ENCODE results near the gene HSPB6.
"Not testable (repeated sequence)": the region's sequence is repeated elsewhere in the genome, so short reads cannot be mapped to it uniquely, and the experiment has no call there.

HSPB6 gene

DNA sequence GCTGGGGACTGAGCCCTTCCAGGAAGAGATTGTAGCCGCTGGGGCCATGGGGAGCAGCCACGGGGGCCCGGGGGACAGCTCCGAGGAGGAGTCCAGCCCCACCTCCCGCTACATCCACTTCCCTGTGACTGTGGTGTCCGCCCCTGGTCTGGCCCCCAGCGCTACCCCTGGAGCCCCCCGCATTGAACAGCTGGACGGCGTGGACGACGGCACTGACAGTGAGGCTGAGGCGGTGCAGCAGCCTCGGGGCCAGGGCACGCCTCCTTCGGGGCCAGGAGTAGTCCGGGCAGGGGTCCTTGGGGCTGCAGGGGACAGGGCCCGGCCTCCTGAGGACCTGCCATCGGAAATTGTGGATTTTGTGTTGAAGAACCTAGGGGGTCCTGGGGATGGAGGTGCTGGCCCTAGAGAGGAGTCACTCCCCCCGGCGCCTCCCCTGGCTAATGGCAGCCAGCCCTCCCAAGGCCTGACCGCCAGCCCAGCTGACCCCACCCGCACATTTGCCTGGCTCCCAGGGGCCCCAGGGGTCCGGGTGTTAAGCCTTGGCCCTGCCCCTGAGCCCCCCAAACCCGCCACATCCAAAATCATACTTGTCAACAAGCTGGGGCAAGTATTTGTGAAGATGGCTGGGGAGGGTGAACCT lies 24.2 kb downstream of the HSPB6 start:
- DNase-seq (ENCODE audit: low read depth in 2 of 3, low spot score in 2 of 3): no peak

DNA sequence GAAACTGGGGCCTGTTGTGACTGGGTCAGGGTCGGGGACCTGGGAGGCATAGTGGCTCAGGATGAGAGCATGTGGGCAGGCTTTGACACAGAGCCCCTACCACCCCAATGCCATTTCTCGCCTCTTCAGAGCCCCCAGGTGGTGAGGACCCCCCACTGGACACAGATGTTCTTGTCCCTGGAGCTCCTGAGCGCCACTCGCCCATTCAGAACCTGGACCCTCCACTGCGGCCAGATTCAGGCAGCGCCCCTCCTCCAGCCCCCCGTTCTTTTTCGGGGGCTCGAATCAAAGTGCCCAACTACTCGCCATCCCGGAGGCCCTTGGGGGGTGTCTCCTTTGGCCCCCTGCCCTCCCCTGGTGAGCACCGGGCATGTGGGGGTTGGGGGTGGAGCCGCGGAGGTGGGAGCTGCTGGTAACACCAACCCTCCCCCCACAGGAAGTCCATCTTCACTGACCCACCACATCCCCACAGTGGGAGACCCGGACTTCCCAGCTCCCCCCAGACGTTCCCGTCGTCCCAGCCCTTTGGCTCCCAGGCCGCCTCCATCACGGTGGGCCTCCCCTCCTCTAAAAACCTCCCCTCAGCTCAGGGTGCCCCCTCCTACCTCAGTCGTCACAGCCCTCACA lies 24.9 kb downstream of the HSPB6 start:
- no peak for DNase-seq (ENCODE audit: low read depth in 2 of 3, low spot score in 2 of 3)

DNA sequence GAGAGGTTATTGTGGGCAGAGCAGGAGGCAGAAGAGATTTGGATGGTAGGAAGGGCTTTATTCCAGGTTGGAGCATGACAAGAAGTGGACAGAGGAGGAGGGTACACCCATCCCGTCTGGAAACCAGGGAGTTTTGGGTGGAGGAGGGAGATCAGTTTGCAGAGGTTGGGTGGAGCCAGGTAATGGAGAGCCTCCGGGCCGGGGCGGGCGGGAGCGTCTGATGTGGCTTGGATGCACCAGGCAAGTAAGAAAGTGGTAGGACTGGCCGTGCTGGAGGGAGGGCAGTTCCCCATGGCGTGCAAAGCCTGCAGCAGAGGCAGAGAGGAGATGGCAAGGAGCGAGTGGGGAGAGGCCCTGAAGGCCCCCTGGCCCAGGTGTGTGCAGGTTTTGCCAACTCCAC lies 25.5 kb downstream of the HSPB6 start:
- DNase-seq (ENCODE audit: low read depth in 2 of 3, low spot score in 2 of 3): no peak

DNA sequence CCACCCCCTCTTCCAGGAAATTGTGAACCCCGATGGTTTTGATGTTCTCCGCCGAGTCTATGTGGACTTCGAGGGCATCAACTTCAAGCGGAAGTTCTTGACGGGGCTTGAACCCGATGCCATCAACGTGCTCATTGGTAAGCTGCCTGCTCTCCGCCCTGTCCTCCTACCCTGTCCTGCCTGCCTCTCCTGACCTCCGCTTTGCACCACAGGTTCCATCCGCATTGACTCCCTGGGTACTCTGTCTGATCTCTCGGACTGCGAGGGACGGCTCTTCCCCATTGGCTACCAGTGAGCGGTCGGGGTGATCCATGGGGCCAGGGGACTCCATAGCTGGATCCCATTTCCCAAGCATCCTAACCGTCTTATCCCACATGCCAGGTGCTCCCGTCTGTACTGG lies 26.5 kb downstream of the HSPB6 start:
- DNase-seq (ENCODE audit: low read depth in 2 of 3, low spot score in 2 of 3): no peak

DNA sequence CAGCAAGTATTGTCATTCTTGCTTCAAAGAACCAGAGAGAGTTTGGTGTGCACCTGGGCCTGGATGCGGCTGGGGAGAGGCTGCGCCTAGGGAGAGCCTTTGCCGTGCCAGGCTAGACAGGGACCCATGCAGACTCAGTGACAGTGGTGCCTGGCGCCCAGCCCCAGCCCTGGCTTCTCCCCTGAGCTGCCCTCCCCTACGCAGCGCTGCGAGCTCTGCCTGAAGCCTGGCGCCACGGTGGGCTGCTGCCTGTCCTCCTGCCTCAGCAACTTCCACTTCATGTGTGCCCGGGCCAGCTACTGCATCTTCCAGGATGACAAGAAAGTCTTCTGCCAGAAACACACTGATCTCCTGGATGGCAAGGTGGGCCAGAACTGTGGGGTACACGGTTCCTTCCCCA lies 27.1 kb downstream of the HSPB6 start:
- DNase-seq (ENCODE audit: low read depth in 2 of 3, low spot score in 2 of 3): no peak

DNA sequence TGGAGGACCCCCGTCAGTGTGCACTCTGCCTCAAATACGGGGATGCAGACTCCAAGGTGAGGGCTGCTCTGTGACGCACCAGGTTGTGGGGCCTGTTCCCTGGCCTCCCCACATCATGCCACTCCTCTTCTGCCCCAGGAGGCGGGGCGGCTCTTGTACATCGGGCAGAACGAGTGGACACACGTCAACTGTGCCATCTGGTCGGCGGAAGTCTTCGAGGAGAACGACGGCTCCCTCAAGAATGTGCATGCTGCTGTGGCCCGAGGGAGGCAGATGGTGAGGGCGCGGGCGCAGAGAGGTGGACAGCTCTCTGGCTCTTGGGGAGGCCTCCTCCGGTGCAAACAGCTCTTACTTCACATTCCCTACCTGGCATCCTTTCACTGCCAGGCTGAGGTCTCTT lies 27.8 kb downstream of the HSPB6 start:
- no peak for DNase-seq (ENCODE audit: low read depth in 2 of 3, low spot score in 2 of 3)

DNA sequence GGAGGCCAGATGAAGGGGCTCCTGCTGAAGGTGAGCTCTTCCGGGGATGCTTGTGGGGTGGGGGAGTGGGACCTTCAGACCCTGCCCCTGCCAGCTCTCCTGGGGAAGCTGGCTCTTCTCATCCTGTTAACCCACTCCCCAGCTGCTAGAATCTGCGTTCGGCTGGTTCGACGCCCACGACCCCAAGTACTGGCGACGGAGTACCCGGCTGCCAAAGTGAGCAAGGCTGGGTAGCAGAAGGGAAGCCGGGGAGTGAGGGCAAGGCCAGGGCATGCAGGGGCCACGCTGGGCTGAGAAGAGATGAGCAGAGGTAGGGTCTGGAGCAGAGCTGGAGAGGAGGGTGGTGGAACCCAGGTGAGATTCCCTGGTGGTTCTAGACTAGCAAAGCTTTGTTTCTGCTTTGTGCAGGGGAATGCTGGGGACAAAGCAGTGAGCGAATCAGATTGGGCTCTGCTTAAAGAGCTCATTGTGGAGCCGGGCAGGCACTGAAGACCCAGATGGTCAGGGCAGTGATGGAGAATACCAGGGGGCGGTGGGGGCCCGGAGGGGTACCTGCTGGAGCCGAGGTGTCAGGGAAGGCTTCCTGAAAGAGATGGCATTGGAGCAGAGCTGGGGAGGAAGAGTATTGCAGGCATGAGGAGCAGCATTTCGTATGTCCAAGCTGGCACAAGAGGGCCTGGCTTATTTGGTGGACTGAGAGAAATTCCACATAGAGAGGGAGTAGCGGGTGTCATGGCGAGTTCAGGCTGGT lies 28.7 kb downstream of the HSPB6 start:
- DNase-seq (ENCODE audit: low read depth in 2 of 3, low spot score in 2 of 3): no peak

DNA sequence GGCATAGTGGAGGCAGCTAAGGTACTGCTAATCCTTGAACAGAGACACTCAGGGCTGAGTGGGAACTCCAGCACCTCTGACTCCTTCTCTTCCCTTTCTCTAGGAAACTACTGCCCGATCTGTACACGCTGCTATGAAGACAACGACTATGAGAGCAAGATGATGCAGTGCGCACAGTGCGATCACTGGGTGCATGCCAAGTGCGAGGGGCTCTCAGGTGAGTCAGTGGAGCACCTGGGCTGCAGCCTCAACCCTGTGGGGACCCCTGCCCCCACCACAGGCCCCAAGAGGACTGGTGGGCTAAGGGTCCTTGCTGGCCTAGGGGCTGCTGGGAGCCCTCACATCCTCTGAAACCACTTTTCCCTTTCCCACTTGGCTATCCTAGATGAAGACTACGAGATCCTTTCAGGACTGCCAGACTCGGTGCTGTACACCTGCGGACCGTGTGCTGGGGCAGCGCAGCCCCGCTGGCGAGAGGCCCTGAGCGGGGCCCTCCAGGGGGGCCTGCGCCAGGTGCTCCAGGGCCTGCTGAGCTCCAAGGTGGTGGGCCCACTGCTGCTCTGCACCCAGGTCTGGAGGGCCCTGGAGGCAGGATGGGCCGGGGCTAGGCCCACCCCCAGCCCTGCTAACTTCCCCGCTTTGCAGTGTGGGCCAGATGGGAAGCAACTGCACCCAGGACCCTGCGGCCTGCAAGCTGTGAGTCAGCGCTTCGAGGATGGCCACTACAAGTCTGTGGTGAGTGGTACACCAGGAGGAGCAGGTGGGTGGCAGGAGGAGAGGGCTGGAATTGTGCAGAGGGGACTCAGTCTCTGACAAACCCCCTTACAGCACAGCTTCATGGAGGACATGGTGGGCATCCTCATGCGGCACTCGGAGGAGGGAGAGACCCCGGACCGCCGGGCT lies 29.5 kb downstream of the HSPB6 start:
- DNase-seq (ENCODE audit: low read depth in 2 of 3, low spot score in 2 of 3): no peak

DNA sequence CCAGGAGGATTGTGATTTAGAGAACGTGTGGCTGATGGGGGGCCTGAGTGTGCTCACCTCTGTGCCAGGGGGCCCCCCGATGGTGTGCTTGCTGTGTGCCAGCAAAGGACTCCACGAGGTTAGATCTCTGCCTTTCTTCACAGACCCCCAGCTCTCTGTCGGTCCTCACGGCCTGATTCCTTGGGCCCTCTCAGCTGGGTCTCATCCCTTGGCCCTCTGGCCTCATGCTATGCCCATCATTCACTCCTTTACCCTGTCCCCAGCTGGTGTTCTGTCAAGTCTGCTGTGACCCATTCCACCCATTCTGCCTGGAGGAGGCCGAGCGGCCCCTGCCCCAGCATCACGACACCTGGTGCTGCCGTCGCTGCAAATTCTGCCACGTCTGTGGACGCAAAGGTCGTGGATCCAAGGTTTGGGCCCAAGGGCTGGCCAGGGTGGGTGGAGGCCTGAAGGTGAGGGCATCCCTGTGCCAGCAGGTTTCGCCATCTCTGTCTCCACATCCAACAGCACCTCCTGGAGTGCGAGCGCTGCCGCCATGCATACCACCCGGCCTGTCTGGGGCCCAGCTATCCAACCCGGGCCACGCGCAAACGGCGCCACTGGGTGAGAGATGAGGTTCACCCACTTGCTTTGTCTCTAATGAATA lies 31.5 kb downstream of the HSPB6 start:
- DNase-seq (ENCODE audit: low read depth in 2 of 3, low spot score in 2 of 3): no peak

DNA sequence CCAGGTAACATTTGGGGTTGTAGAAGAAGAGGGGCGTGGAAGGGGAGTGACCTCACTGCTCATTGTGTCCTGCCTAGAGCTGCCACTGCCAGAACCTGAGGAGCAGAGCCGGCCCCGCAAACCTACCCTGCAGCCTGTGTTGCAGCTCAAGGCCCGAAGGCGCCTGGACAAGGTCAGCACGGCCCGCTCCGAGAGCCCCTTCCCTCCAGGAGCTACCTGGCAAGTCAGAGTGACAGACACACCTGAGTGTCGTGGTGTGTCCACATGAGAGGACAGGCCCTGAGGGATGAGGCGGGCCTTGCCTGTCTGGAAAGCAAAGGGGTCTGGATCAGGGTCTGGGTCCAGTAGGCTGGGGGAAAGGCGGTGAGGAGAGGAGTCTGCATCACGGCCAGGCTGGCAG lies 32.3 kb downstream of the HSPB6 start:
- no peak for DNase-seq (ENCODE audit: low read depth in 2 of 3, low spot score in 2 of 3)

DNA sequence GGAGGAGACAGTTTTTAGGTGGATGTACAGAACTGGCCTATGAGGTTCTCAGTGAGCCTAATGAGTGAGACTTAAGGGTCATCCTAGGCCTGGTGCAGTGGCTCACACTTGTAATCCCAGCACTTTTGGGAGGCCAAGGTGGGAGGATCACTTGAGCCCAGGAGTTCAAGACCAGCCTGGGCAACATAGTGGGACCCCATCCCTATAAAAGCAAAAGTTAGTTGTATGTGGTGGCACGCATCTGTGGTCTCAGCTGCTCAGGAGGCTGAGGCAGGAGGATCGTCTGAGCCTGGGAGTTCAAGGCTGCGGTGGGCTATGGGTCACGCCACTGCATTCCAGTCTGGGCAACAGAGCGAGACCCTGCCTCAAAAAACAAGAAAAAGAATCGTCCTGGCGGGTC lies 32.7 kb downstream of the HSPB6 start:
- not testable (repeated sequence) for DNase-seq (ENCODE audit: low read depth in 2 of 3, low spot score in 2 of 3)

DNA sequence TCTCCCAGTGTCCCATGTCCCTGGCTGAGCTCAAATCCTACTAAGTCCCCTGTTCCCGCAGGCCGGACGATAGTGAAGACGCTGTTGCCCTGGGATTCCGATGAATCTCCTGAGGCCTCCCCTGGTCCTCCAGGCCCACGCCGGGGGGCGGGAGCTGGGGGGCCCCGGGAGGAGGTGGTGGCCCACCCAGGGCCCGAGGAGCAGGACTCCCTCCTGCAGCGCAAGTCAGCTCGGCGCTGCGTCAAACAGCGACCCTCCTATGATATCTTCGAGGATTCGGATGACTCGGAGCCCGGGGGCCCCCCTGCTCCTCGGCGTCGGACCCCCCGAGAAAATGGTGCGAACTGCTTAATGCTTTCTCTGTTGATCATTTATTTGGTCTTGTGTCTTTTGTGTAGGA lies 33.2 kb downstream of the HSPB6 start:
- DNase-seq (ENCODE audit: low read depth in 2 of 3, low spot score in 2 of 3): no peak

DNA sequence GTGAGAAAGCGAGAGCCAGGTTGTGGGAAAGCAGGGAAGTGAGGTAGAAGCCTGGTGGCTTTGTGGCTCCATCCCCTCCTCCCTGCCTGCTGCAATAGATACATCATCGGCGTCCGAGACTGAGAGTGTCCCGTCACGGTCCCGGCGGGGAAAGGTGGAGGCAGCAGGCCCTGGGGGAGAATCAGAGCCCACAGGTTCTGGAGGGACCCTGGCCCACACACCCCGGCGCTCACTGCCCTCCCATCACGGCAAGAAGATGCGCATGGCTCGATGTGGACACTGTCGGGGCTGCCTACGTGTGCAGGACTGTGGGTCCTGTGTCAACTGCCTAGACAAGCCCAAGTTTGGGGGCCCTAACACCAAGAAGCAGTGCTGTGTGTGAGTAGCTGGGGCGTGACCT lies 33.9 kb downstream of the HSPB6 start:
- no peak for DNase-seq (ENCODE audit: low read depth in 2 of 3, low spot score in 2 of 3)

DNA sequence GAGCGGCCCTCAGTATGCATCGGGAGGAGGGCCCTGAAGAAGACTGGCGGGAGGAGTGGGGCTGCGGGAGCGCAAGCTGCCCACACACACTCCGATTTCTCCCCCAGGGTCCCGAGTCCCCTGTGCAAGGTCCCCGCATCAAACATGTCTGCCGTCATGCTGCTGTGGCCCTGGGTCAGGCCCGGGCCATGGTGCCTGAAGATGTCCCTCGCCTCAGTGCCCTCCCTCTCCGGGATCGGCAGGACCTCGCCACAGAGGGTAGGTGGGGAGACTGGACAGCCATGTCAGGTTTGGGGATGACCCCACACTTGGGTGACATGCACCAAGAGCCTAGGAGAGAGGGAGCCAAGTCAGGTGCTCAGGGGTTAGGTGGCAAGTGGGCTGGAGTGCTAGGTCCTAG lies 34.4 kb downstream of the HSPB6 start:
- no peak for DNase-seq (ENCODE audit: low read depth in 2 of 3, low spot score in 2 of 3)

DNA sequence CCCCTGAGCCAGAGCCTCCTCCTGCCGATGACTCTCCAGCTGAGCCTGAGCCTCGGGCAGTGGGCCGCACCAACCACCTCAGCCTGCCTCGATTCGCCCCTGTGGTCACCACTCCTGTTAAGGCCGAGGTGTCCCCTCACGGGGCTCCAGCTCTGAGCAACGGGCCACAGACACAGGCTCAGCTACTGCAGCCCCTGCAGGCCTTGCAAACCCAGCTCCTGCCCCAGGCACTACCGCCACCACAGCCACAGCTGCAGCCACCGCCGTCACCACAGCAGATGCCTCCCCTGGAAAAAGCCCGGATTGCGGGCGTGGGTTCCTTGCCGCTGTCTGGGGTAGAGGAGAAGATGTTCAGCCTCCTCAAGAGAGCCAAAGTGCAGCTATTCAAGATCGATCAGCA lies 35.5 kb downstream of the HSPB6 start:
- DNase-seq (ENCODE audit: low read depth in 2 of 3, low spot score in 2 of 3): no peak

DNA sequence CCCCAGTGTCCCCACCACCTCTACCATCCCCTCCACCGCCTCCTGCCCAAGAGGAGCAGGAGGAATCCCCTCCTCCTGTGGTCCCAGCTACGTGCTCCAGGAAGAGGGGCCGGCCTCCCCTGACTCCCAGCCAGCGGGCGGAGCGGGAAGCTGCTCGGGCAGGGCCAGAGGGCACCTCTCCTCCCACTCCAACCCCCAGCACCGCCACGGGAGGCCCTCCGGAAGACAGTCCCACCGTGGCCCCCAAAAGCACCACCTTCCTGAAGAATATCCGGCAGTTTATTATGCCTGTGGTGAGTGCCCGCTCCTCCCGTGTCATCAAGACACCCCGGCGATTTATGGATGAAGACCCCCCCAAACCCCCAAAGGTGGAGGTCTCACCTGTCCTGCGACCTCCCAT lies 36.2 kb downstream of the HSPB6 start:
- no peak for DNase-seq (ENCODE audit: low read depth in 2 of 3, low spot score in 2 of 3)

DNA sequence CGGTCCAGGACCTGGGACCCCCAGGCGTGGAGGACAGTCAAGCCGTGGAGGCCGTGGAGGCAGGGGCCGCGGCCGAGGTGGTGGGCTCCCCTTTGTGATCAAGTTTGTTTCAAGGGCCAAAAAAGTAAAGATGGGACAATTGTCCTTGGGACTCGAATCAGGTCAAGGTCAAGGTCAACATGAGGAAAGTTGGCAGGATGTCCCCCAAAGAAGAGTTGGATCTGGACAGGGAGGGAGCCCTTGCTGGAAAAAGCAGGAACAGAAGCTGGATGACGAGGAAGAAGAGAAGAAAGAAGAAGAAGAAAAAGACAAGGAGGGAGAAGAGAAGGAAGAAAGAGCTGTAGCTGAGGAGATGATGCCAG lies 36.7 kb downstream of the HSPB6 start:
- DNase-seq (ENCODE audit: low read depth in 2 of 3, low spot score in 2 of 3): no peak

DNA sequence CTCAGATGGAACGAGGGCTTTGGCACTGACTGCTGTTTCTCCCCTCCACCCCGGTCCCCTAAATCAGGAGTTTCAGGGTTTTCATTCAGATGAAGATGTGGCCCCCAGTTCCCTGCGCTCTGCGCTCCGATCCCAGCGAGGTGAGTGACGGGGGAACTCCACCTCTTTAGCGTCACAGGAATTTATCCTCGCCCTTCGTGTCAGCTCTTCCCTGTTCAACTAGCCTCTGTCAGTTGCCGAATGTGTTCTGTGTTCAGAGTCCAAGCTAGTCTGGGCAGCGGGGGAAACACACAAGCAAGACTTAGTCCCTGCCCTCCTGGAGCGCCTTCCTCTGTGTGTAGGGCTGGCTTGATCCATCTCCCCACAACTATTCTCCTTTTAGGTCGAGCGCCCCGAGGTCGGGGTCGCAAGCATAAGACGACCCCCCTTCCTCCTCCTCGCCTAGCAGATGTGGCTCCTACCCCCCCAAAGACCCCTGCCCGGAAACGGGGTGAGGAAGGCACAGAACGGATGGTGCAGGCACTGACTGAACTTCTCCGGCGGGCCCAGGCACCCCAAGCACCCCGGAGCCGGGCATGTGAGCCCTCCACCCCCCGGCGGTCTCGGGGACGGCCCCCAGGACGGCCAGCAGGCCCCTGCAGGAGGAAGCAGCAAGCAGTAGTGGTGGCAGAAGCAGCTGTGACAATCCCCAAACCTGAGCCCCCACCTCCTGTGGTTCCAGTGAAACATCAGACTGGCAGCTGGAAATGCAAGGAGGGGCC lies 37.2 kb downstream of the HSPB6 start:
- DNase-seq (ENCODE audit: low read depth in 2 of 3, low spot score in 2 of 3): no peak

DNA sequence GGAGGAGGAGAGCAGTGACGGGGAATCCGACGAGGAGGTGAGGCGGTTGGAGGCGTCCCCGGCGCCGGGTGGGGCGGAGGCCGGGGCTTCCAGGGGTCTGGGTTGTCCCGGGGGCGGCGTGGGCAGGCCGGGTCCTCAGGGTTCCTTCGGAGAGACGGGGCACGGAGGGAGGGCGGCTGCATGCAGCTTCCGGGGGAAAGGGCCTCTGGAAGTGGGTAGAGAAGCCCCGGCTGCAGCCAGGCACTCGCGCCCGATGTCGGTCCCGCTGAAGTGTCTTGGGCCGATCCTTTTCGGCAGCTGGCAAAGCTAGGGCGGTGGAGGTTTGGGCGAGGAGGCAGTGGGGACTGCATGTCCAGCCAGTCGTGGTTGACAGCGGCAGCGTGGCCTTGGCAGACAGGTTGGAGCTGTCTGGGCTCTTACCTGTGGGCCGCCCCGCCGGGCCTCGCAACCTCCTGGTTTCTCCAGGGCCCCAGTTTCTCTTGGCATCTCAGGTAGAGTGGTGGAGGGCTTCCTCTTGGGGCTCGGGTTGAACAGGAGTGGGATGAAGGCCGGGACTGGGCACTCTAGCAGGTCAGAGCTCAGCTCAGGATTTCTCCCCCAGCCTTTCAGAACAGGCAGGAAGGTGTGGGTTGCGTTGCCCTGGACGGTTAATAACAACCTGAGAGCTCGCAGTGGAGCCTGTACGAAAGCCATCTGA lies 38.3 kb downstream of the HSPB6 start:
- DNase-seq (ENCODE audit: low read depth in 2 of 3, low spot score in 2 of 3): peak in 1 of 3 experiments; percentile 47
